ENCODE results near the gene TIMMDC1.

TIMMDC1 gene

GRCh38 chr3:119557877-119558269 lies 59.5 kb downstream of the TIMMDC1 start:
- H3K27ac ChIP-seq (ENCODE audit: extremely low read depth, low read depth, low read length) = no peak overlapping the region
- H3K4me3 ChIP-seq (ENCODE audit: low read depth, low read length) = no peak overlapping the region
- TF ChIP-seq PRDM2 (tag by site-specific recombination; IDR thresholded peaks at IDR 0.05; ENCODE audit: borderline replicate concordance) (no peak), EGR2 (tag by site-specific recombination; IDR thresholded peaks at IDR 0.05; ENCODE audit: low read depth) (no peak), ZNF645 (tag by site-specific recombination; IDR thresholded peaks at IDR 0.05) (no peak), ZNF335 (tag by site-specific recombination; conservative IDR thresholded peaks at IDR 0.05) (no peak), IKZF3 (tag by site-specific recombination; IDR thresholded peaks at IDR 0.05) (no peak), KLF8 (tag by site-specific recombination; IDR thresholded peaks at IDR 0.05) (no peak), ZNF76 (tag by site-specific recombination; IDR thresholded peaks at IDR 0.05; ENCODE audit: borderline replicate concordance, low read depth) (no peak), ZNF549 (tag by site-specific recombination; IDR thresholded peaks at IDR 0.05) (no peak)
- no peaks in the 10 kb centered on the region for H3K4me1 ChIP-seq (ENCODE audit: control insufficient read depth, insufficient read depth, low read length)
- ChIA-PET CTCF (no interaction called here), POLR2A (no interaction called here)
- no peaks in the 10 kb centered on the region for H3K9me3 ChIP-seq (ENCODE audit: control insufficient read depth, insufficient read depth, low read depth, low read length)
- H3K36me3 ChIP-seq (ENCODE audit: control insufficient read depth in 2 of 2, insufficient read depth in 1 of 2, low read length in 2 of 2) = no peaks in the 10 kb centered on the region

GRCh38 chr3:119558626-119559317 lies 60.4 kb downstream of the TIMMDC1 start:
- H3K27ac ChIP-seq (ENCODE audit: extremely low read depth, low read depth, low read length) = no peak overlapping the region
- no peak overlapping the region for H3K4me3 ChIP-seq (ENCODE audit: low read depth, low read length)
- H3K4me1 ChIP-seq (ENCODE audit: control insufficient read depth, insufficient read depth, low read length) = no peaks in the 10 kb centered on the region
- TF ChIP-seq PRDM10 (tag by site-specific recombination; IDR thresholded peaks at IDR 0.05) (no peak), ZNF394 (tag by site-specific recombination; IDR thresholded peaks at IDR 0.05; ENCODE audit: borderline replicate concordance) (no peak), ZNF837 (tag by site-specific recombination; IDR thresholded peaks at IDR 0.05) (no peak), ZNF146 (tag by site-specific recombination; IDR thresholded peaks at IDR 0.05) (no peak), ZBTB10 (tag by site-specific recombination; IDR thresholded peaks at IDR 0.05) (no peak), ZNF16 (tag by site-specific recombination; IDR thresholded peaks at IDR 0.05; ENCODE audit: low read depth) (no peak), ZNF645 (tag by site-specific recombination; IDR thresholded peaks at IDR 0.05) (no peak), ZNF548 (tag by site-specific recombination; IDR thresholded peaks at IDR 0.05) (no peak), ZNF785 (tag by site-specific recombination; IDR thresholded peaks at IDR 0.05) (no peak), ZNF677 (tag by site-specific recombination; IDR thresholded peaks at IDR 0.05) (no peak), GFI1B (tag by site-specific recombination; IDR thresholded peaks at IDR 0.05) (no peak)

More at GRCh38 chr3:119558626-119559317, 60.4 kb downstream of the TIMMDC1 start:
- H3K36me3 ChIP-seq (ENCODE audit: control insufficient read depth in 2 of 2, insufficient read depth in 1 of 2, low read length in 2 of 2) = no peaks in the 10 kb centered on the region
- H3K9me3 ChIP-seq (ENCODE audit: control insufficient read depth, insufficient read depth, low read depth, low read length) = no peaks in the 10 kb centered on the region
- ChIA-PET POLR2A (no interaction called here), CTCF (interaction anchor here (1.0 kb wide), 1 partner anchor 19 kb away, joined by 3 read pairs; no protein-coding TSS in a partner anchor)
